CD8-positive, alpha-beta memory T cell (primary cell): ENCODE measurements around the gene CES5A. TPM values are rescaled to one million over a fixed set of nuclear protein-coding genes. Genes with fewer than 3 reads are reported as not detected.
"Not testable (repeated sequence)": the region's sequence is repeated elsewhere in the genome, so short reads cannot be mapped to it uniquely, and the experiment has no call there.

ENCODE experiments used
- CTCF ChIA-PET: fragments of 350-600 bp; sonication (Branson Sonifier 250); formaldehyde crosslinking; loops from one replicate; lab custom pipeline; 2021; ENCODE audit warnings: antibody characterized with exemption; lab: Charles Lee
- POLR2A ChIA-PET: fragments of 350-600 bp; sonication (Branson Sonifier 250); formaldehyde crosslinking; loops from one replicate; lab custom pipeline; 2021; ENCODE audit warnings: antibody characterized with exemption; lab: Charles Lee
- DNase-seq, 5 donors: peaks; one replicate each; pipeline versions ENCODE4 v3.0.0 to v3.0.0-alpha.2; 2020 to 2022; ENCODE audit warnings: mixed read lengths in 1 of 5
- H3K27ac ChIP-seq: one replicate; pipeline ENCODE4 v1.7.0; 2013; ENCODE audit warnings: low read depth, mild to moderate bottlenecking, low read length, moderate library complexity
- H3K27me3 ChIP-seq: 2 replicates; pipeline ENCODE4 v1.7.0; 2013; ENCODE audit warnings: low read length, mild to moderate bottlenecking; ENCODE audit not compliant: insufficient read depth, poor library complexity, severe bottlenecking
- H3K36me3 ChIP-seq: 2 replicates; pipeline ENCODE4 v1.7.0; 2013; ENCODE audit warnings: mild to moderate bottlenecking, low read length, moderate library complexity; ENCODE audit not compliant: insufficient read depth
- H3K4me1 ChIP-seq: 2 replicates; pipeline ENCODE4 v1.7.0; 2013; ENCODE audit warnings: mild to moderate bottlenecking, low read length, moderate library complexity; ENCODE audit not compliant: insufficient read depth
- H3K4me3 ChIP-seq: 2 replicates; pipeline ENCODE4 v1.7.0; 2013; ENCODE audit warnings: mild to moderate bottlenecking, low read length
- H3K9me3 ChIP-seq: 2 replicates; pipeline ENCODE4 v1.7.0; 2013; ENCODE audit warnings: mild to moderate bottlenecking, low read length
- H3K27ac Mint-ChIP-seq, 8 donors: one replicate each; pipeline ENCODE4 v1.8.0; 2020 to 2021; ENCODE audit warnings: mixed read lengths in 8 of 8, mild to moderate bottlenecking in 6 of 8, inconsistent platforms in 3 of 8, moderate library complexity in 3 of 8
- H3K27me3 Mint-ChIP-seq, 2 donors: one replicate each; pipeline ENCODE4 v1.8.0; 2020 to 2021; ENCODE audit warnings: mixed read lengths in 2 of 2, mild to moderate bottlenecking in 1 of 2, moderate library complexity in 1 of 2
- H3K36me3 Mint-ChIP-seq, 3 donors: one replicate each; pipeline ENCODE4 v1.8.0; 2020 to 2021; ENCODE audit warnings: mixed read lengths in 3 of 3, inconsistent platforms in 1 of 3, mild to moderate bottlenecking in 1 of 3
- H3K4me1 Mint-ChIP-seq, 3 donors: one replicate each; pipeline ENCODE4 v1.8.0; 2020 to 2021; ENCODE audit warnings: mixed read lengths in 3 of 3, inconsistent platforms in 1 of 3, mild to moderate bottlenecking in 1 of 3
- H3K4me3 Mint-ChIP-seq, 7 donors: one replicate each; pipeline ENCODE4 v1.8.0; 2020 to 2021; ENCODE audit warnings: mixed read lengths in 7 of 7, mild to moderate bottlenecking in 6 of 7, moderate library complexity in 4 of 7, inconsistent platforms in 2 of 7
- H3K9me3 Mint-ChIP-seq, 5 donors: one replicate each; pipeline ENCODE4 v1.8.0; 2020 to 2022; ENCODE audit warnings: mixed read lengths in 5 of 5, mild to moderate bottlenecking in 3 of 5, moderate library complexity in 2 of 5, inconsistent platforms in 1 of 5
- polyA plus RNA-seq: library from polyadenylated mRNA; unstranded; fragments of 300-500 nt; fragmentation: Illumina TruSeq; gene quantifications from one replicate; pipeline ENCODE4 v1.2.3, GENCODE V29; 2021
- total RNA-seq, 2 experiments: library from RNA; stranded (reverse); gene quantifications; one replicate each; pipeline ENCODE4 v1.2.3, GENCODE V29; 2021

Gene CES5A
- total and polyA plus RNA-seq, 3 experiments from 2014 or later: not detected

GRCh38 chr16:55811811-55812210, 63.4 kb downstream of the CES5A start:
- Histone ChIP-seq H3K36me3 (no peaks in the 10 kb centered on the region), H3K4me3 (no peak overlapping the region), H3K27me3 (no peaks in the 10 kb centered on the region), H3K9me3 (no peaks in the 10 kb centered on the region), H3K27ac (no peak overlapping the region), H3K4me1 (no peaks in the 10 kb centered on the region)
- Mint-ChIP-seq H3K36me3 (no peaks in the 10 kb centered on the region), H3K27me3 (peaks cover 11 to 55% of the 10 kb centered on the region in 2 donors), H3K27ac (no peak overlapping the region), H3K4me3 (peak overlapping the region in 1 of 7 donors; percentile 14), H3K4me1 (no peaks in the 10 kb centered on the region), H3K9me3 (peaks cover 0 to 3% (median 0%) of the 10 kb centered on the region in 5 donors)
- DNase-seq: no peak
- ChIA-PET POLR2A (no interaction called here), CTCF (no interaction called here)

- H3K36me3 ChIP-seq: no peaks in the 10 kb centered on the region
- H3K4me3 ChIP-seq: no peak overlapping the region
- Mint-ChIP-seq H3K27me3 (peaks cover 9 to 42% of the 10 kb centered on the region in 2 donors), H3K9me3 (peaks cover 0 to 3% (median 0%) of the 10 kb centered on the region in 5 donors), H3K4me3 (no peak overlapping the region), H3K4me1 (no peaks in the 10 kb centered on the region), H3K36me3 (no peaks in the 10 kb centered on the region), H3K27ac (no peak overlapping the region)
- DNase-seq: no peak
- POLR2A ChIA-PET: no interaction called here
- H3K27me3 ChIP-seq: no peaks in the 10 kb centered on the region
- no peaks in the 10 kb centered on the region for H3K9me3 ChIP-seq
- H3K27ac ChIP-seq: no peak overlapping the region
- CTCF ChIA-PET: no interaction called here
- no peaks in the 10 kb centered on the region for H3K4me1 ChIP-seq
Measured at GRCh38 chr16:55810451-55810961, 64.7 kb downstream of the CES5A start.

GRCh38 chr16:55809851-55810250, 65.3 kb downstream of the CES5A start:
- DNase-seq: no peak
- ChIA-PET POLR2A (no interaction called here), CTCF (no interaction called here)
- H3K36me3 ChIP-seq: no peaks in the 10 kb centered on the region
- H3K27me3 ChIP-seq: no peaks in the 10 kb centered on the region
- no peaks in the 10 kb centered on the region for H3K4me1 ChIP-seq
- H3K4me1 Mint-ChIP-seq: no peaks in the 10 kb centered on the region
- H3K27me3 Mint-ChIP-seq: peaks cover 7 to 35% of the 10 kb centered on the region in 2 donors
- no peaks in the 10 kb centered on the region for H3K9me3 ChIP-seq
- H3K27ac Mint-ChIP-seq: no peak overlapping the region
- no peak overlapping the region for H3K4me3 ChIP-seq
- no peak overlapping the region for H3K4me3 Mint-ChIP-seq
- H3K36me3 Mint-ChIP-seq: no peaks in the 10 kb centered on the region
- no peak overlapping the region for H3K27ac ChIP-seq
- no peaks in the 10 kb centered on the region for H3K9me3 Mint-ChIP-seq

GRCh38 chr16:55809386-55809785, 65.8 kb downstream of the CES5A start:
- ChIA-PET CTCF (no interaction called here), POLR2A (no interaction called here)
- Histone ChIP-seq H3K4me3 (no peak overlapping the region), H3K36me3 (no peaks in the 10 kb centered on the region), H3K27ac (no peak overlapping the region), H3K27me3 (no peaks in the 10 kb centered on the region), H3K9me3 (no peaks in the 10 kb centered on the region), H3K4me1 (no peaks in the 10 kb centered on the region)
- Mint-ChIP-seq H3K9me3 (no peaks in the 10 kb centered on the region), H3K4me3 (no peak overlapping the region), H3K4me1 (no peaks in the 10 kb centered on the region), H3K27ac (no peak overlapping the region), H3K36me3 (no peaks in the 10 kb centered on the region), H3K27me3 (peaks cover 4 to 31% of the 10 kb centered on the region in 2 donors)
- no peak for DNase-seq

GRCh38 chr16:55808286-55808685, 66.9 kb downstream of the CES5A start:
- POLR2A ChIA-PET, H3K4me1 ChIP-seq, H3K27ac Mint-ChIP-seq, H3K27me3 ChIP-seq, H3K4me1 Mint-ChIP-seq, H3K9me3 ChIP-seq, H3K4me3 ChIP-seq, H3K27ac ChIP-seq, CTCF ChIA-PET, DNase-seq, H3K4me3 Mint-ChIP-seq, H3K36me3 Mint-ChIP-seq, H3K9me3 Mint-ChIP-seq, H3K36me3 ChIP-seq: not testable (repeated sequence)
- H3K27me3 Mint-ChIP-seq: peaks cover 4 to 26% of the 10 kb centered on the region in 2 donors

- H3K9me3 Mint-ChIP-seq, H3K9me3 ChIP-seq, DNase-seq, H3K36me3 Mint-ChIP-seq, H3K4me1 Mint-ChIP-seq, H3K4me1 ChIP-seq, H3K27me3 ChIP-seq, H3K27ac ChIP-seq, CTCF ChIA-PET, H3K36me3 ChIP-seq, H3K4me3 Mint-ChIP-seq, POLR2A ChIA-PET, H3K4me3 ChIP-seq, H3K27ac Mint-ChIP-seq: not testable (repeated sequence)
- H3K27me3 Mint-ChIP-seq: peaks cover 2 to 11% of the 10 kb centered on the region in 2 donors
Measured at GRCh38 chr16:55805104-55805503, 70.1 kb downstream of the CES5A start.

- H3K27ac Mint-ChIP-seq, CTCF ChIA-PET, H3K4me3 Mint-ChIP-seq, H3K4me3 ChIP-seq, H3K27ac ChIP-seq, H3K9me3 ChIP-seq, H3K27me3 ChIP-seq, H3K4me1 Mint-ChIP-seq, H3K4me1 ChIP-seq, H3K36me3 ChIP-seq, H3K9me3 Mint-ChIP-seq, H3K27me3 Mint-ChIP-seq, H3K36me3 Mint-ChIP-seq, POLR2A ChIA-PET, DNase-seq: not testable (repeated sequence)
Measured at GRCh38 chr16:55803681-55804080, 71.5 kb downstream of the CES5A start.
